ENCODE data around the gene PINK1. TPM values are rescaled to one million over a fixed set of nuclear protein-coding genes. Genes with fewer than 3 reads are reported as not detected.

The PINK1 gene
- total and polyA plus RNA-seq, 2 of the 13 experiments (the other 11 are each of a cell fraction or from before 2014, with no cell fraction given), result 15.3 to 16.1 TPM

GRCh38 chr1:20626098-20626427 is 7.2 kb upstream of the PINK1 start:
- POLR2A ChIA-PET, result no interaction called here
- no peak for DNase-seq (ENCODE audit: low spot score)
- TF ChIP-seq ZNF639 (CRISPR knock-in tag; conservative IDR thresholded peaks at IDR 0.05) (no peak), BCLAF1 (IDR thresholded peaks at IDR 0.05) (no peak), ZNF484 (CRISPR knock-in tag; IDR thresholded peaks at IDR 0.05; ENCODE audit: borderline replicate concordance, low read depth) (no peak), HNF1B (CRISPR knock-in tag; IDR thresholded peaks at IDR 0.05) (no peak), HNF4A (CRISPR knock-in tag; IDR thresholded peaks at IDR 0.05) (no peak), HNRNPK (IDR thresholded peaks at IDR 0.05; ENCODE audit: low read depth, low read length, poor library complexity, severe bottlenecking) (peak; percentile 73), CCDC6 (CRISPR knock-in tag; IDR thresholded peaks at IDR 0.05) (no peak)
- in situ Hi-C loops (cut with HindIII; ENCODE audit: extremely low pct_ligation_motif_present, low pct_unique_long_range_greater_than_20kb) (no loop called here), intact Hi-C loops (cut with micrococcal nuclease; ENCODE audit: unreplicated experiment) (no loop called here)
- no TSS peak for BruUV-seq (replicated peaks)
- CTCF ChIA-PET (ENCODE audit: low intra/inter-chr PET ratio, low total read pairs), result no interaction called here
- Histone ChIP-seq H3K9ac (ENCODE audit: insufficient read depth, low read depth, low read length) (no peak overlapping the region), H3K27ac (ENCODE audit: extremely low read length, insufficient read depth, low read length) (no peak overlapping the region), H3K79me2 (ENCODE audit: insufficient read depth, low read length) (no peaks in the 10 kb centered on the region), H4K20me1 (ENCODE audit: insufficient read depth, low read length) (no peaks in the 10 kb centered on the region), H3K36me3 (replicated peaks in 1 of 2; ENCODE audit: control insufficient read depth in 1 of 2, insufficient read depth in 2 of 2, low read length in 2 of 2) (no peaks in the 10 kb centered on the region), H3K27me3 (ENCODE audit: control insufficient read depth in 1 of 2, insufficient read depth in 2 of 2, low read length in 2 of 2) (no peaks in the 10 kb centered on the region), H3K9me3 (ENCODE audit: low read length) (no peaks in the 10 kb centered on the region), H3K4me1 (ENCODE audit: insufficient read depth, low read length) (no peaks in the 10 kb centered on the region), H3K4me2 (ENCODE audit: low read depth, low read length) (no peak overlapping the region), H3K4me3 (replicated peaks in 1 of 3; ENCODE audit: insufficient read depth in 1 of 3, low read depth in 2 of 3, low read length in 3 of 3) (no peak overlapping the region), H2AFZ (ENCODE audit: low read length) (no peak overlapping the region)
- 2% methylated on average over 1 of the region's 1 CpG for WGBS (ENCODE audit: low lambda C conversion rate)
- no peak for FAIRE-seq
- ATAC-seq, result no peak

All from HepG2 (cell line).